Astrocyte (in vitro differentiated cells and primary cell): ENCODE measurements around the gene CPB2. TPM values are rescaled to one million over a fixed set of nuclear protein-coding genes. Genes with fewer than 3 reads are reported as not detected.

Source experiments
- DNase-seq: peaks from one replicate; pipeline ENCODE4 v3.0.0-alpha.2; 2010; ENCODE audit warnings: low read depth
- FAIRE-seq: peaks from 2 replicates; lab custom pipeline; 2011; peaks lifted over from hg19 to GRCh38; lab: Jason Lieb, UNC
- H2AFZ ChIP-seq: 2 replicates; pipeline ENCODE4 v1.6.0; 2012; ENCODE audit warnings: low read depth, low read length, inconsistent platforms
- H3K27ac ChIP-seq: 2 replicates; pipeline ENCODE4 v1.5.1; 2011; ENCODE audit warnings: low read depth, low read length, inconsistent platforms
- H3K27me3 ChIP-seq: 2 replicates; pipeline ENCODE4 v1.6.0; 2011; ENCODE audit warnings: low read length, inconsistent platforms; ENCODE audit not compliant: insufficient read depth
- H3K36me3 ChIP-seq: 2 replicates; pipeline ENCODE4 v1.5.1; 2011; ENCODE audit warnings: low read length, inconsistent platforms; ENCODE audit not compliant: insufficient read depth
- H3K4me1 ChIP-seq: 2 replicates; pipeline ENCODE4 v1.5.1; 2011; ENCODE audit warnings: low read length, inconsistent platforms; ENCODE audit not compliant: insufficient read depth
- H3K4me2 ChIP-seq: 2 replicates; pipeline ENCODE4 v1.6.0; 2012; ENCODE audit warnings: low read length, inconsistent platforms
- H3K4me3 ChIP-seq: 2 replicates; pipeline ENCODE4 v1.5.1; 2011; ENCODE audit warnings: low read depth, mild to moderate bottlenecking, low read length, inconsistent platforms; ENCODE audit not compliant: insufficient read depth
- H3K79me2 ChIP-seq: 2 replicates; pipeline ENCODE4 v1.6.0; 2012; ENCODE audit warnings: mild to moderate bottlenecking, low read length, inconsistent platforms; ENCODE audit not compliant: insufficient read depth
- H3K9ac ChIP-seq: 2 replicates; pipeline ENCODE4 v1.6.0; 2012; ENCODE audit warnings: mild to moderate bottlenecking, low read length, inconsistent platforms
- H3K9me3 ChIP-seq: 2 replicates; pipeline ENCODE4 v1.5.1; 2012; ENCODE audit warnings: low read depth, mild to moderate bottlenecking, low read length, inconsistent platforms; ENCODE audit not compliant: insufficient read depth
- H4K20me1 ChIP-seq: 2 replicates; pipeline ENCODE4 v1.6.0; 2012; ENCODE audit warnings: low read length, inconsistent platforms; ENCODE audit not compliant: insufficient read depth
- H3K27ac Mint-ChIP-seq: one replicate; pipeline ENCODE4 v1.8.0; 2021; ENCODE audit warnings: mild to moderate bottlenecking, mixed read lengths; ENCODE audit not compliant: unreplicated experiment
- H3K27me3 Mint-ChIP-seq: one replicate; pipeline ENCODE4 v1.8.0; 2021; ENCODE audit warnings: low read depth, mixed read lengths; ENCODE audit not compliant: unreplicated experiment
- H3K36me3 Mint-ChIP-seq: one replicate; pipeline ENCODE4 v1.8.0; 2021; ENCODE audit warnings: low read depth, mixed read lengths; ENCODE audit not compliant: unreplicated experiment
- H3K4me1 Mint-ChIP-seq: one replicate; pipeline ENCODE4 v1.8.0; 2021; ENCODE audit warnings: low read depth, mixed read lengths; ENCODE audit not compliant: unreplicated experiment
- H3K4me3 Mint-ChIP-seq: one replicate; pipeline ENCODE4 v1.8.0; 2021; ENCODE audit warnings: mild to moderate bottlenecking, moderate library complexity, mixed read lengths; ENCODE audit not compliant: unreplicated experiment
- H3K9me3 Mint-ChIP-seq: one replicate; pipeline ENCODE4 v1.8.0; 2021; ENCODE audit warnings: mild to moderate bottlenecking, mixed read lengths; ENCODE audit not compliant: unreplicated experiment
- CTCF ChIP-seq: IDR thresholded peaks from 2 replicates; pipeline ENCODE4 v1.5.1; 2011; ENCODE audit warnings: low read depth, mild to moderate bottlenecking, inconsistent platforms, low read length, moderate library complexity; ENCODE audit not compliant: insufficient read depth
- EZH2 ChIP-seq: IDR thresholded peaks from 2 replicates; pipeline ENCODE4 v1.6.1; 2012; ENCODE audit warnings: mild to moderate bottlenecking, low read length, inconsistent platforms; ENCODE audit not compliant: insufficient read depth
- total RNA-seq: library from RNA; stranded (reverse); gene quantifications from 2 replicates; pipeline ENCODE4 v1.2.1, GENCODE V29; 2021

Gene CPB2
- total RNA-seq, 1 donor from 2014 or later = not detected

GRCh38 chr13:46076827-46077226 lies 28.0 kb downstream of the CPB2 start:
- peaks cover 5% of the 10 kb centered on the region for H3K9me3 Mint-ChIP-seq
- no peak overlapping the region for H3K4me2 ChIP-seq
- H3K4me1 Mint-ChIP-seq = no peaks in the 10 kb centered on the region
- no peaks in the 10 kb centered on the region for H3K79me2 ChIP-seq
- no peak overlapping the region for H3K4me3 ChIP-seq
- no peaks in the 10 kb centered on the region for H3K9me3 ChIP-seq
- H4K20me1 ChIP-seq = no peaks in the 10 kb centered on the region
- no peak overlapping the region for H3K27ac ChIP-seq
- H2AFZ ChIP-seq = no peak overlapping the region
- peaks cover 2% of the 10 kb centered on the region for H3K27me3 ChIP-seq
- DNase-seq = no peak
- H3K36me3 Mint-ChIP-seq = no peaks in the 10 kb centered on the region
- TF ChIP-seq EZH2 (no peak), CTCF (no peak)
- H3K4me1 ChIP-seq = no peaks in the 10 kb centered on the region
- no peak for FAIRE-seq
- no peak overlapping the region for H3K9ac ChIP-seq
- no peak overlapping the region for H3K27ac Mint-ChIP-seq
- no peaks in the 10 kb centered on the region for H3K27me3 Mint-ChIP-seq
- no peaks in the 10 kb centered on the region for H3K36me3 ChIP-seq
- no peak overlapping the region for H3K4me3 Mint-ChIP-seq

DNA sequence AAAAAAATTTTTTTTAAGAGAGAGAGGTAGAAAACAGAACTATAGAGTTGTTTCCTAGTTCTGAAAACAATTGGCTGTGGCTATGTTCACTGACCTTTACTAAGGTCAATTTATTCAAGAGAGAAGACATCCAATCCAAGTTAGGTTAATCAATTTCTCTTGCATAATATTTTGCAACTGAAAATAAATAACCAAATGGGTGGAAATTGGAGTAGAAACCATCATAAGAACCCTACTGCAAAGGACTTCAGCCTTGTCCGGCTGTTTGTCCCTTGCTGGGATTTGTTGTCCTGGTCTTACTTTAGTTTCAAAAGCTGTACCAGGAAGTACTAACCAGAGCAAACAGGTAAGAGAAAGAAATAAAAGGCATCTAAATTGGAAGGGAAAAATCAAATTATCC lies 29.0 kb downstream of the CPB2 start:
- DNase-seq (no peak), FAIRE-seq (no peak)
- no peak for TF ChIP-seq CTCF
- TF ChIP-seq EZH2 = no peak
- H3K9ac ChIP-seq = no peak overlapping the region
- H3K4me3 ChIP-seq = no peak overlapping the region
- Mint-ChIP-seq H3K36me3 (no peaks in the 10 kb centered on the region), H3K27ac (no peak overlapping the region), H3K4me3 (no peak overlapping the region), H3K27me3 (no peaks in the 10 kb centered on the region), H3K4me1 (no peaks in the 10 kb centered on the region), H3K9me3 (peaks cover 5% of the 10 kb centered on the region)
- H3K36me3 ChIP-seq = no peaks in the 10 kb centered on the region
- H4K20me1 ChIP-seq = no peaks in the 10 kb centered on the region
- peaks cover 2% of the 10 kb centered on the region for H3K27me3 ChIP-seq
- no peaks in the 10 kb centered on the region for H3K4me1 ChIP-seq
- H3K79me2 ChIP-seq = no peaks in the 10 kb centered on the region
- H3K27ac ChIP-seq = no peak overlapping the region
- no peak overlapping the region for H2AFZ ChIP-seq
- no peaks in the 10 kb centered on the region for H3K9me3 ChIP-seq
- no peak overlapping the region for H3K4me2 ChIP-seq

- H3K4me1 Mint-ChIP-seq = no peaks in the 10 kb centered on the region
- Histone ChIP-seq H4K20me1 (no peaks in the 10 kb centered on the region), H3K9me3 (no peaks in the 10 kb centered on the region), H3K4me2 (no peak overlapping the region), H3K4me3 (no peak overlapping the region), H3K4me1 (no peaks in the 10 kb centered on the region), H3K9ac (no peak overlapping the region), H3K27ac (no peak overlapping the region), H3K79me2 (no peaks in the 10 kb centered on the region), H3K27me3 (no peaks in the 10 kb centered on the region), H2AFZ (no peak overlapping the region), H3K36me3 (no peaks in the 10 kb centered on the region)
- FAIRE-seq (no peak), DNase-seq (no peak)
- no peaks in the 10 kb centered on the region for H3K36me3 Mint-ChIP-seq
- no peaks in the 10 kb centered on the region for H3K27me3 Mint-ChIP-seq
- TF ChIP-seq CTCF (no peak), EZH2 (no peak)
- peaks cover 5% of the 10 kb centered on the region for H3K9me3 Mint-ChIP-seq
- H3K4me3 Mint-ChIP-seq = no peak overlapping the region
- H3K27ac Mint-ChIP-seq = no peak overlapping the region
These were observed 33.1 kb downstream of the CPB2 start for GRCh38 chr13:46071590-46072249.
